Thoracic aorta (tissue), 2 donors: ENCODE results near the gene TP63. TPM values are rescaled to one million over a fixed set of nuclear protein-coding genes. Genes with fewer than 3 reads are reported as not detected.

Experiments
- ATAC-seq: fragments of 150-250 bp; one replicate; pipeline ENCODE4 v1.8.0; 2017; ENCODE audit warnings: low read depth; ENCODE audit not compliant: insufficient number of reproducible peaks, low FRiP score
- DNase-seq: peaks from one replicate; pipeline ENCODE4 v3.0.0-alpha.2; 2020; ENCODE audit warnings: low spot score
- H3K27ac ChIP-seq, 2 donors: fragments of 200-600 bp; sonication (generic); 1 replicate in 1 of 2; 2 replicates in 1 of 2; pipeline ENCODE4 v1.5.1; 2016; ENCODE audit warnings: mild to moderate bottlenecking in 2 of 2, moderate library complexity in 2 of 2
- H3K27me3 ChIP-seq: fragments of 200-600 bp; sonication (generic); replicated peaks from 2 replicates; pipeline ENCODE4 v1.6.0; 2016; ENCODE audit warnings: mild to moderate bottlenecking; ENCODE audit not compliant: insufficient read depth
- H3K36me3 ChIP-seq: fragments of 200-600 bp; sonication (generic); one replicate; pipeline ENCODE4 v1.5.1; 2016
- H3K4me1 ChIP-seq, 2 donors: fragments of 200-600 bp; sonication (generic); 1 replicate in 1 of 2; 2 replicates in 1 of 2; pipeline versions ENCODE4 v1.5.1 to v1.6.0; 2016; ENCODE audit warnings: low read depth in 2 of 2, mild to moderate bottlenecking in 1 of 2; ENCODE audit not compliant: control insufficient read depth in 1 of 2
- H3K4me3 ChIP-seq: fragments of 200-600 bp; sonication (generic); 2 replicates; pipeline ENCODE4 v1.5.1; 2016; ENCODE audit warnings: mild to moderate bottlenecking
- H3K9me3 ChIP-seq: fragments of 200-600 bp; sonication (generic); 2 replicates; pipeline ENCODE4 v1.5.1; 2016
- CTCF ChIP-seq: fragments of 200-600 bp; sonication (generic); IDR thresholded peaks from one replicate; pipeline ENCODE4 v1.5.1; 2019; ENCODE audit warnings: antibody characterized with exemption
- total RNA-seq, 2 donors: library from RNA; depleted of rRNA; stranded (reverse); fragments of >200 nt; gene quantifications; one replicate each; pipeline versions ENCODE4 v1.1.0 to v1.2.3, GENCODE V29; 2016

Gene TP63
- total RNA-seq, 2 donors from 2014 or later = 0.14 to 0.42 TPM

GRCh38 chr3:189845069-189845468, 213.9 kb downstream of the TP63 start:
- ATAC-seq (no peak), DNase-seq (no peak)
- Histone ChIP-seq H3K4me3 (no peak overlapping the region), H3K4me1 (no peaks in the 10 kb centered on the region), H3K27ac (no peak overlapping the region), H3K9me3 (no peaks in the 10 kb centered on the region), H3K27me3 (no peaks in the 10 kb centered on the region), H3K36me3 (no peaks in the 10 kb centered on the region)
- TF ChIP-seq CTCF = no peak

- no peak overlapping the region for H3K27ac ChIP-seq
- no peaks in the 10 kb centered on the region for H3K9me3 ChIP-seq
- H3K4me3 ChIP-seq = no peak overlapping the region
- no peaks in the 10 kb centered on the region for H3K27me3 ChIP-seq
- H3K36me3 ChIP-seq = no peaks in the 10 kb centered on the region
- no peak for TF ChIP-seq CTCF
- no peak for ATAC-seq
- H3K4me1 ChIP-seq = no peaks in the 10 kb centered on the region
- DNase-seq = no peak
Observed at GRCh38 chr3:189848395-189849040, 217.3 kb downstream of the TP63 start.

- Histone ChIP-seq H3K9me3 (no peaks in the 10 kb centered on the region), H3K36me3 (no peaks in the 10 kb centered on the region), H3K4me1 (no peaks in the 10 kb centered on the region), H3K27me3 (no peaks in the 10 kb centered on the region), H3K27ac (no peak overlapping the region), H3K4me3 (no peak overlapping the region)
- ATAC-seq (no peak), DNase-seq (no peak)
- TF ChIP-seq CTCF = no peak
Observed at GRCh38 chr3:189849262-189849661, 218.1 kb downstream of the TP63 start.

- Histone ChIP-seq H3K36me3 (no peaks in the 10 kb centered on the region), H3K27ac (no peak overlapping the region), H3K4me3 (no peak overlapping the region), H3K9me3 (no peaks in the 10 kb centered on the region), H3K27me3 (no peaks in the 10 kb centered on the region), H3K4me1 (no peaks in the 10 kb centered on the region)
- TF ChIP-seq CTCF = no peak
- ATAC-seq (no peak), DNase-seq (no peak)
Observed at GRCh38 chr3:189851682-189852081, 220.5 kb downstream of the TP63 start.

GRCh38 chr3:189853906-189854305, 222.7 kb downstream of the TP63 start:
- no peak overlapping the region for H3K27ac ChIP-seq
- H3K9me3 ChIP-seq = no peaks in the 10 kb centered on the region
- DNase-seq (no peak), ATAC-seq (no peak)
- no peaks in the 10 kb centered on the region for H3K27me3 ChIP-seq
- H3K36me3 ChIP-seq = no peaks in the 10 kb centered on the region
- TF ChIP-seq CTCF = no peak
- H3K4me1 ChIP-seq = no peaks in the 10 kb centered on the region
- H3K4me3 ChIP-seq = no peak overlapping the region
